GM12872 (cell line): ENCODE results near the gene PTPRT.

Experiments
- TF ChIP-seq, protein P1 (sequence below): IDR thresholded peaks from 3 replicates; pipeline ENCODE4 v1.5.1; 2011; ENCODE audit warnings: low read depth, mild to moderate bottlenecking, low read length, moderate library complexity; ENCODE audit not compliant: insufficient read depth

The PTPRT gene

DNA sequence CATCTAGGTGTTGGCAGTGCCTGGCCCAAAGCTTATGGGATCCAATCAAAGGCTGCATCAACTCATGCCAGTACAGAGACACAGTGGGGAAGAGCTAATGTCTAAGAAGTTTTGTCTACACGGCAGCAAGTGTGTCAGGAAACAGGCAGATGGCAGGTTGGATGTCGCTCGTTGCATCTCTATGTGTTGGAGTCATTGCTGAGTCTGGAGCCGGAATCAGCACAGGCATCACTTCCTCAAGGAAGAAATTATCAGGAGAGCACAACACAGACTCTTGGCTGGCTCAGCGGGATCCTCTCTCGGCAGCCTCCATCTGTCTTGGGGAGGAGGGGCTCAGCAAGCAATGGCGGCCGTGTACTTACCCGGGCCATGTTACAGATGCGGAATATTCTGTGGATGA lies 1104.3 kb downstream of the PTPRT start:
- TF ChIP-seq, protein P1, sequence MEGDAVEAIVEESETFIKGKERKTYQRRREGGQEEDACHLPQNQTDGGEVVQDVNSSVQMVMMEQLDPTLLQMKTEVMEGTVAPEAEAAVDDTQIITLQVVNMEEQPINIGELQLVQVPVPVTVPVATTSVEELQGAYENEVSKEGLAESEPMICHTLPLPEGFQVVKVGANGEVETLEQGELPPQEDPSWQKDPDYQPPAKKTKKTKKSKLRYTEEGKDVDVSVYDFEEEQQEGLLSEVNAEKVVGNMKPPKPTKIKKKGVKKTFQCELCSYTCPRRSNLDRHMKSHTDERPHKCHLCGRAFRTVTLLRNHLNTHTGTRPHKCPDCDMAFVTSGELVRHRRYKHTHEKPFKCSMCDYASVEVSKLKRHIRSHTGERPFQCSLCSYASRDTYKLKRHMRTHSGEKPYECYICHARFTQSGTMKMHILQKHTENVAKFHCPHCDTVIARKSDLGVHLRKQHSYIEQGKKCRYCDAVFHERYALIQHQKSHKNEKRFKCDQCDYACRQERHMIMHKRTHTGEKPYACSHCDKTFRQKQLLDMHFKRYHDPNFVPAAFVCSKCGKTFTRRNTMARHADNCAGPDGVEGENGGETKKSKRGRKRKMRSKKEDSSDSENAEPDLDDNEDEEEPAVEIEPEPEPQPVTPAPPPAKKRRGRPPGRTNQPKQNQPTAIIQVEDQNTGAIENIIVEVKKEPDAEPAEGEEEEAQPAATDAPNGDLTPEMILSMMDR, result no peak

DNA sequence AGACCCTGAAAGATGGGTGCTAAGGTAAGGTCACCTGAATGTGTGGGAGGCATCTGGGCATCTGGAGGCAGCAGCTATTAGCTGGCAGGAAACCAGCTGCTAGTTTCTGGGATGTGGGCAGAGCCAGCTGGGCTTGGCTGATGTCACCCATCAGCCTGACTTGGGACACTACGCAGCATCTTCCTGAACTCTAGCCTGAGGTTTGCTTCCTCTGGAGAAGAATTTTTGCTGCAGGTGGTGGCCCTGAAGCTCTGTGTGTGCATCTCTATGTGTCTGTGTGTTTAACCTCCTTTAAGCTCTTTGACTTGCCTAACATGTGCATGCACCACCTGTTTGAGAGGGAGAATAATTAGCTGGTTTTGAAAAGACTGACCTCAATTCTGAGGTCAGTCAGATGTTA lies 1106.4 kb downstream of the PTPRT start:
- TF ChIP-seq, protein P1, result no peak

DNA sequence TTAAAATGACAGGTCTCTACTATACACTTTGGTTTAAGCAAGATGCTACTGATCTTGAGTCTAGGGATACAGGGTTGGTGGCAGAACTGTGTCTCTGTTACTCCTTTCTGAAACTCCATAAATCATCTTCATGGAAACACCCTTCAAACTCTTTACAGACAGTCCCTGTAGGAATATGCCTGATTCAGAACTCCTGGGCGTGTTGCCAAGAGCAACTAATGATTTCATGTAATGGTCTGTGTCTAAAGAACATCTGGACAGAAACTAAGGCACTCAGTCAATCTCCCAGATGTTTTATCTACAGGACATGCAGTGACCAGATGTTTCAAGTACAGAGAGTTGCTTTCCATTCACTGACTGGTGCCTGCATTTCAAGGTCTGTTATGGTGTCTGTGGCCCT lies 1107.1 kb downstream of the PTPRT start:
- TF ChIP-seq, protein P1, result no peak

DNA sequence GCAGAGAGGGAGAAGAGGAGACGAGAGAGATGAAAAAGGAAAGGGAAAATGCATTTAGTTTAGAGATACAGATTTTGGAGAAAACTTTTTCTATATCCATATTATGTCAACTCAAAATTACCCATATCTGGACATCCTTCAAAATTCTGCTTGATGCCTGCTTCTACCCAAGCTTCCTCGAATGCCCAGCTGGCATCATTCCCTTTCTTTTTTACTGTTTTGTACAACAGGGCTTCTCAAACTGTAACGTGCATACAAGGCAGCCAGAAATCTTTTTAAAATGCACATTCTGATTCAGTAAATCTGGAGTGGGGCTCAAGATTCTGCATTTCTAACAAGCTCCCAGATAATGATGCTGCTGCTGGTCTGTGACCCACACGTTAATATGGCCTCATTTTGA lies 1108.8 kb downstream of the PTPRT start:
- TF ChIP-seq, protein P1, result no peak

DNA sequence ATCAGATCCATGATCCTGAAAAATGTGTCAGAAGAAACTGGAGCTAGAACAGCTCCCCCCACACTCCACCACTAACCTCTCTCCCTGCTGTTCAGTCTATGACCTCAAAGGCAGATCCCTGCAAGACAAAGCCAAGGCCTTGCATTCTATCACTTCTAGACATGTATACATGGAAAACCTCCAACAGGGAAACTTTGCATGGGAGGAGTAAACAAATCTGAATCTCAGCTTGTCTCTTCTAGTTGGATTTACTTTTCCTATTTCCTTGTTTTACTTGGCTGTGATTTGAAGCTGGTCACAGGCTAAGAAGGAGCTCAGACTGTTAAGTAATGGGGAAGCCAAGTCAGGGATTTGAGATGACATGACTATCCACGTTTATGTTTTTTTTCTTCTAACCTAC lies 1114.8 kb downstream of the PTPRT start:
- TF ChIP-seq, protein P1, result no peak

DNA sequence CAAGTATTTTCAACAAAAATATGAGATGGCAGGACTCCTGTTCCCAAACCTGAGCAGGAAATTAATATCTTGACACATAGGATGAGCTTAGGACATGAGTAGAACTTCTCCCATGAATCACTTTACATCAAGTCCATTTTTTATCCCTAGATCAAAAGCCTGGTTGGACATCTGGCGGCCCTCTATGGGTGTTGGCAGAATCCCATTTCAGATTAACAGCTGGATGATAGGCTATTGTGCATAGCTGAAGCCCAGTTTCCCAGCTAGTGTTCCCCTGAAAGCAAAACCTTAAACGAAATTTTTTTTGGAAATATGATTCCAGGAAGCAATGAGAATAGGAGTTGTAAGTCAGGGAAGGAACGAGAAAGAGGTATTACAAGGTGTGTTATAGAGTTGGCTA lies 1122.1 kb downstream of the PTPRT start:
- TF ChIP-seq, protein P1, result no peak

DNA sequence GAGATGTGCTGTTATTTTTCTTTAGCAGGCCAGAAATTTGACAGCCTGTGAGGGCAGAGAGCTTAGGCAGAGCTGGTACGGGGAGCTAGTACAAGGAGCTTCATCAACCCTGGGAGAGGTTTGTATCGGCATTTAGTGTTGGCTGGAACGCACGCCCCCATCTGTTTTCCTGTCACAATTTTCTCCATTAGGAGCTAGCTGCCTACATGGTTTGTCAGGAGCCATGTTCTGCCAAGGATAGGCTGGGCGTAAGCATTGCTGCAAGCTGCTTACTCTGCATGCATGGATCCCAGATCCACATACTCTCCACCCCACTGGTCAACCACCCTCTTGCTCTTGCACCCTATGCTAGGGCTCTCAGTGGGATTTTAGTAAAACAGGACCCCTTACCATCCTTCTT lies 1122.5 kb downstream of the PTPRT start:
- TF ChIP-seq, protein P1, result no peak

DNA sequence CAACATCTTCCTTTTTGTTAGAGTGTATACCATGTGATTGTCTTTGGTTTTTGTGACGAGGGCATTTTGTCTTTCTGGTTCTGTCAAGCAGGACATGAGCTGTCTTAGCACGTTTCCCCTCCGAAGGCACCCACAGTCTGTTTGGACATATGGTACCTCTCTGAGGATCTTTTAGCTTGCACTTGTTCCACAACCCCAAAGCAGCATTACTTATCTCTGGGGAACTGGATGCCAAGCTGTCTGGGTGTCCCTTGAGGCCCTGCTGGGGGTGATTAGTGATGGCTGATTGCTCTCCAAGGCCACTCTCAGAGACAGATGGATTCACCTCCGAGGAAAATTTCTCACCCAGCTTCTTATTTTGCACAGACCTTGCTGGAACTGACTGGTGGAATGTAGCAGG lies 1126.6 kb downstream of the PTPRT start:
- TF ChIP-seq, protein P1, result no peak
